HCT116 (cell line): ENCODE measurements around the gene MED23. TPM values are rescaled to one million over a fixed set of nuclear protein-coding genes. Genes with fewer than 3 reads are reported as not detected.
"Not testable (repeated sequence)": the region's sequence is repeated elsewhere in the genome, so short reads cannot be mapped to it uniquely, and the experiment has no call there.

Source experiments
- ATAC-seq: fragments of 200-7000 bp; cut with Tn5 transposase; 2 replicates; pipeline ENCODE4 v1.9.1; 2020; ENCODE audit warnings: mild to moderate bottlenecking, moderate library complexity
- BruUV-seq: library from RNA; stranded (reverse); fragments of 400-500 nt; replicated peaks from 2 replicates; lab custom pipeline; 2021; lab: Mats Ljungman, UMichigan
- CTCF ChIA-PET: fragments of 300-600 bp; sonication (Branson Sonifier 250); formaldehyde crosslinking; loops from one replicate; lab custom pipeline; 2021; ENCODE audit warnings: antibody characterized with exemption; lab: Charles Lee
- POLR2A ChIA-PET: fragments of 300-600, 350-600 bp; sonication (Branson Sonifier 250); formaldehyde crosslinking; loops from one replicate; lab custom pipeline; 2021; ENCODE audit warnings: antibody characterized with exemption; lab: Charles Lee
- RAD21 ChIA-PET, 2 experiments: fragments of 300-600 bp; sonication (Branson Sonifier 250); formaldehyde crosslinking; loops; one replicate each; lab custom pipeline; 2023; ENCODE audit warnings: low total read pairs in 2 of 2; ENCODE audit not compliant: uncharacterized antibody in 2 of 2, unreplicated experiment in 2 of 2, low non-redundant PET in 1 of 2; lab: Charles Lee
- DNase-seq: peaks from one replicate; pipeline ENCODE4 v3.0.0-alpha.2; 2010; ENCODE audit warnings: low read depth, low spot score
- H2AFZ ChIP-seq: fragments of 200-600 bp; shearing (Covaris generic), sonication (generic); 2 replicates; pipeline ENCODE4 v1.6.1; 2017; ENCODE audit warnings: low read depth, mixed run types, mixed read lengths, antibody characterized with exemption, low read length; ENCODE audit not compliant: poor library complexity, severe bottlenecking
- H3K27ac ChIP-seq: 2 replicates; pipeline ENCODE4 v1.5.1; 2012; ENCODE audit warnings: low read depth, low read length
- H3K27me3 ChIP-seq: fragments of 200-600 bp; sonication (generic); 2 replicates; pipeline ENCODE4 v1.6.1; 2016; ENCODE audit warnings: mixed run types, low read length, mixed read lengths; ENCODE audit not compliant: insufficient read depth
- H3K36me3 ChIP-seq, 2 experiments: fragments of 200-500 bp in 1 of 2; fragments of 200-600 bp in 1 of 2; sonication (Bioruptor generic) in 1 of 2; sonication (generic) in 1 of 2; 2 replicates each; pipeline versions ENCODE4 v1.5.1 to v1.6.1; 2014 to 2016; ENCODE audit warnings: low read length in 2 of 2, inconsistent platforms in 1 of 2, mixed read lengths in 1 of 2, mixed run types in 1 of 2; ENCODE audit not compliant: insufficient read depth in 2 of 2, control insufficient read depth in 1 of 2
- H3K4me1 ChIP-seq, 2 experiments: fragments of 200-600 bp in 1 of 2; sonication (generic) in 1 of 2; 2 replicates each; pipeline versions ENCODE4 v1.5.1 to v1.6.1; 2012 to 2017; ENCODE audit warnings: low read length in 2 of 2, inconsistent platforms in 1 of 2, mild to moderate bottlenecking in 1 of 2, mixed read lengths in 1 of 2, mixed run types in 1 of 2, moderate library complexity in 1 of 2; ENCODE audit not compliant: insufficient read depth in 2 of 2, control insufficient read depth in 1 of 2
- H3K4me2 ChIP-seq: fragments of 200-600 bp; sonication (generic); 2 replicates; pipeline ENCODE4 v1.6.1; 2017; ENCODE audit warnings: mixed run types, low read length, mixed read lengths
- H3K4me3 ChIP-seq, 2 experiments: fragments of 200-600 bp in 1 of 2; sonication (generic) in 1 of 2; replicated peaks in 1 of 2; 2 replicates each; pipeline ENCODE4 v1.5.1; 2011 to 2016; ENCODE audit warnings: low read length in 2 of 2, control low read depth in 1 of 2, low read depth in 1 of 2, mild to moderate bottlenecking in 1 of 2, mixed read lengths in 1 of 2, mixed run types in 1 of 2
- H3K79me2 ChIP-seq: fragments of 200-600 bp; sonication (generic); 2 replicates; pipeline ENCODE4 v1.6.1; 2017; ENCODE audit warnings: mild to moderate bottlenecking, mixed run types, low read length, moderate library complexity, mixed read lengths; ENCODE audit not compliant: insufficient read depth
- H3K9ac ChIP-seq: fragments of 200-600 bp; sonication (generic); 2 replicates; pipeline ENCODE4 v1.6.1; 2016; ENCODE audit warnings: low read length, mixed read lengths
- H3K9me2 ChIP-seq: fragments of 200-600 bp; sonication (generic), shearing (Covaris generic); 2 replicates; pipeline ENCODE4 v1.6.1; 2017; ENCODE audit warnings: mixed run types, mild to moderate bottlenecking, moderate library complexity; ENCODE audit not compliant: insufficient read depth
- H3K9me3 ChIP-seq, 2 experiments: fragments of 200-500 bp in 1 of 2; fragments of 200-600 bp in 1 of 2; sonication (Bioruptor generic) in 1 of 2; sonication (generic) in 1 of 2; 2 replicates each; pipeline ENCODE4 v1.6.1; 2014 to 2017; ENCODE audit warnings: low read length in 2 of 2, mixed read lengths in 2 of 2, inconsistent platforms in 1 of 2, low read depth in 1 of 2, mild to moderate bottlenecking in 1 of 2, mixed run types in 1 of 2, moderate library complexity in 1 of 2; ENCODE audit not compliant: control insufficient read depth in 1 of 2, insufficient read depth in 1 of 2
- H4K20me1 ChIP-seq: fragments of 200-600 bp; sonication (generic), shearing (Covaris generic); 2 replicates; pipeline ENCODE4 v1.6.1; 2017; ENCODE audit warnings: mixed run types, mild to moderate bottlenecking, moderate library complexity; ENCODE audit not compliant: insufficient read depth
- CBX3 ChIP-seq: IDR thresholded peaks from 2 replicates; pipeline ENCODE4 v1.6.1; 2012; ENCODE audit warnings: low read depth
- CEBPB ChIP-seq: IDR thresholded peaks from 2 replicates; pipeline ENCODE4 v1.6.1; 2012; ENCODE audit warnings: low read depth
- EZH2phosphoT487 ChIP-seq: fragments of 200-600 bp; IDR thresholded peaks from 2 replicates; pipeline ENCODE4 v1.6.1; 2018; ENCODE audit warnings: antibody characterized with exemption, borderline replicate concordance
- JUND ChIP-seq: IDR thresholded peaks from 2 replicates; pipeline ENCODE4 v1.6.1; 2012
- POLR2AphosphoS5 ChIP-seq: IDR thresholded peaks from 2 replicates; pipeline ENCODE4 v1.6.1; 2011; ENCODE audit warnings: mild to moderate bottlenecking, low read depth, low read length, moderate library complexity
- SIN3A ChIP-seq: IDR thresholded peaks from 2 replicates; pipeline ENCODE4 v1.6.1; 2012; ENCODE audit warnings: low read depth
- SP1 ChIP-seq: IDR thresholded peaks from 2 replicates; pipeline ENCODE4 v1.6.1; 2012; ENCODE audit warnings: low read depth
- SRF ChIP-seq: IDR thresholded peaks from 2 replicates; pipeline ENCODE4 v1.6.1; 2012; ENCODE audit warnings: low read depth
- YY1 ChIP-seq: IDR thresholded peaks from 2 replicates; pipeline ENCODE4 v1.6.1; 2011; ENCODE audit warnings: low read length, low read depth, moderate library complexity, mild to moderate bottlenecking; ENCODE audit not compliant: insufficient replicate concordance; ENCODE audit errors: extremely low read depth
- ZBTB33 ChIP-seq: IDR thresholded peaks from 2 replicates; pipeline ENCODE4 v1.6.1; 2011; ENCODE audit warnings: mild to moderate bottlenecking, low read length, moderate library complexity; ENCODE audit not compliant: insufficient replicate concordance; ENCODE audit errors: extremely low read depth
- ZFX ChIP-seq: fragments of 450-650 bp; IDR thresholded peaks from 2 replicates; pipeline ENCODE4 v1.6.1; 2017
- intact Hi-C: fragments of 100-400 bp; cut with micrococcal nuclease; formaldehyde crosslinking; loops from 2 replicates; pipeline ENCODE4 v1.10.0; 2022
- total RNA-seq: library from RNA; stranded (reverse); gene quantifications from one replicate; pipeline ENCODE4 v1.2.1, GENCODE V29; 2021; ENCODE audit not compliant: unreplicated experiment
- TF ChIP-seq, protein P1 (sequence below): IDR thresholded peaks from 2 replicates; pipeline ENCODE4 v1.6.1; 2012

The MED23 gene
- total RNA-seq, 1 experiment from 2014 or later: 17.2 TPM

GRCh38 chr6:131532580-131533039 lies 95.4 kb downstream of the MED23 start:
- no peaks in the 10 kb centered on the region for H3K4me1 ChIP-seq
- H3K79me2 ChIP-seq: no peaks in the 10 kb centered on the region
- no peak for TF ChIP-seq SP1
- TF ChIP-seq, protein P1, sequence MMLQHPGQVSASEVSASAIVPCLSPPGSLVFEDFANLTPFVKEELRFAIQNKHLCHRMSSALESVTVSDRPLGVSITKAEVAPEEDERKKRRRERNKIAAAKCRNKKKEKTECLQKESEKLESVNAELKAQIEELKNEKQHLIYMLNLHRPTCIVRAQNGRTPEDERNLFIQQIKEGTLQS: no peak
- TF ChIP-seq SRF: no peak
- TF ChIP-seq YY1: no peak
- TF ChIP-seq POLR2AphosphoS5: no peak
- no peak for TF ChIP-seq EZH2phosphoT487
- TF ChIP-seq ZBTB33: no peak
- no peak for TF ChIP-seq CBX3
- no peak for TF ChIP-seq ZFX
- TF ChIP-seq JUND: no peak
- no peak for TF ChIP-seq SIN3A
- no peak for TF ChIP-seq CEBPB
- H3K4me2 ChIP-seq: no peak overlapping the region
- no peak overlapping the region for H3K9ac ChIP-seq
- no peak overlapping the region for H3K27ac ChIP-seq
- POLR2A ChIA-PET: no interaction called here
- ATAC-seq (no peak), DNase-seq (no peak)
- BruUV-seq: no TSS peak
- CTCF ChIA-PET: interaction anchor here (2.0 to 2.5 kb wide), 2 partner anchors 416 to 647 kb away, joined by 10 to 20 read pairs; no protein-coding TSS in a partner anchor
- no peaks in the 10 kb centered on the region for H3K9me2 ChIP-seq
- no peaks in the 10 kb centered on the region for H3K27me3 ChIP-seq
- RAD21 ChIA-PET: no interaction called here
- H3K9me3 ChIP-seq: no peaks in the 10 kb centered on the region
- H3K36me3 ChIP-seq: no peaks in the 10 kb centered on the region
- no peak overlapping the region for H3K4me3 ChIP-seq
- no peaks in the 10 kb centered on the region for H4K20me1 ChIP-seq
- intact Hi-C loops: no loop called here
- H2AFZ ChIP-seq: no peak overlapping the region

DNA sequence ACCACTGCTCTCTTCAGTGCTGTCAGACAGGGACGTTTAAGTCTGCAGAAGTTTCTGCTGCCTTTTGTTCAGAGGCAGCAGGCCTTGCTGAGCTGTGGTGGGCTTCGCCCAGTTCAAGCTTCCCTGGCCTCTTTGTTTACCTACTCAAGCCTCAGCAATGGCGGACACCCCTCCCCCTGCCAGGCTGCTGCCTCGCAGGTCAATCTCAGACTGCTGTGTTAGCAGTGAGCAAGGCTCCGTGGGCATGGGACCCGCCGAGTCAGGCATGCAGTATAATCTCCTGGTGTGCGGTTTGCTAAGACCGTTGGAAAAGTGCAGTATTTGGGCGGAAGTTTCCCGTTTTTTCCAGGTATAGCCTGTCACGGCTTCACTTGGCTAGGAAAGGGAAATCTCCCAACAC lies 96.4 kb downstream of the MED23 start:
- H3K9me2 ChIP-seq, H3K27ac ChIP-seq, H3K27me3 ChIP-seq, RAD21 ChIA-PET, H3K4me2 ChIP-seq, DNase-seq, H3K4me1 ChIP-seq, H3K36me3 ChIP-seq, POLR2A ChIA-PET, H3K9ac ChIP-seq, intact Hi-C loops, H3K79me2 ChIP-seq, H3K4me3 ChIP-seq, H2AFZ ChIP-seq, ATAC-seq, H4K20me1 ChIP-seq, H3K9me3 ChIP-seq, BruUV-seq: not testable (repeated sequence)
- CTCF ChIA-PET: interaction anchor here (1.2 kb wide), 1 partner anchor 415 kb away, joined by 3 read pairs; no protein-coding TSS in a partner anchor

- H4K20me1 ChIP-seq, H3K36me3 ChIP-seq, POLR2A ChIA-PET, H3K9me3 ChIP-seq, H3K9me2 ChIP-seq, DNase-seq, intact Hi-C loops, H3K4me1 ChIP-seq, BruUV-seq, H3K27me3 ChIP-seq, H3K9ac ChIP-seq, H3K27ac ChIP-seq, ATAC-seq, H3K4me2 ChIP-seq, H3K79me2 ChIP-seq, H3K4me3 ChIP-seq, H2AFZ ChIP-seq, RAD21 ChIA-PET: not testable (repeated sequence)
- CTCF ChIA-PET: interaction anchor here (1.2 kb wide), 1 partner anchor 414 kb away, joined by 3 read pairs; no protein-coding TSS in a partner anchor
Measured at GRCh38 chr6:131530936-131531335, 97.1 kb downstream of the MED23 start.
